K562 (cell line): Measurements from ENCODE around the gene KRTAP4-6. TPM values are rescaled to one million over a fixed set of nuclear protein-coding genes. Genes with fewer than 3 reads are reported as not detected.
A peak's percentile ranks its signal among the peaks of the same experiment; 100 is the strongest.
"Not testable (repeated sequence)": the region's sequence is repeated elsewhere in the genome, so short reads cannot be mapped to it uniquely, and the experiment has no call there.

Source experiments
- ATAC-seq: fragments of 200-7000 bp; cut with Tn5 transposase; 3 replicates; pipeline ENCODE4 v1.9.1; 2020; ENCODE audit warnings: moderate library complexity
- BruUV-seq: library from RNA; stranded (reverse); fragments of 400-500 nt; replicated peaks from 2 replicates; lab custom pipeline; 2021; lab: Mats Ljungman, UMichigan
- CTCF ChIA-PET: fragments of 300-600 bp; formaldehyde crosslinking; extraction: SDS; loops from one replicate; lab custom pipeline; 2021; ENCODE audit warnings: low intra/inter-chr PET ratio; lab: Yijun Ruan, JAX
- POLR2A ChIA-PET: fragments of 300-600, 350-650 bp; sonication (Branson Sonifier 250); formaldehyde crosslinking; extraction: SDS; loops from one replicate; lab custom pipeline; 2021; ENCODE audit warnings: antibody characterized with exemption, inconsistent platforms; lab: Yijun Ruan, JAX
- DNase-seq, 4 experiments: peaks; one replicate each; pipeline versions ENCODE4 v3.0.0 to v3.0.0-alpha.2; 2011 to 2018; ENCODE audit warnings: low spot score in 3 of 4, mixed read lengths in 3 of 4; ENCODE audit errors: extremely low read depth in 1 of 4
- FAIRE-seq: peaks from 2 replicates; lab custom pipeline; 2011; peaks lifted over from hg19 to GRCh38; lab: Jason Lieb, UNC
- H2AFZ ChIP-seq: 2 replicates; pipeline ENCODE4 v1.6.0; 2011; ENCODE audit warnings: low read depth, low read length, control low read depth, inconsistent platforms
- H3K27ac ChIP-seq: fragments of 200-600 bp; 3 replicates; pipeline ENCODE4 v1.8.0; 2011; ENCODE audit warnings: low read depth, mild to moderate bottlenecking, control low read depth, inconsistent platforms, low read length, moderate library complexity, mixed read lengths; ENCODE audit errors: extremely low read depth
- H3K27me3 ChIP-seq, 2 experiments: fragments of 300-600 bp in 1 of 2; 2 replicates in 1 of 2; 3 replicates in 1 of 2; pipeline versions ENCODE4 v1.6.0 to v1.8.0; 2011; ENCODE audit warnings: inconsistent platforms in 2 of 2, low read length in 2 of 2, mild to moderate bottlenecking in 1 of 2, mixed read lengths in 1 of 2, moderate library complexity in 1 of 2; ENCODE audit not compliant: control insufficient read depth in 2 of 2, insufficient read depth in 2 of 2
- H3K36me3 ChIP-seq: fragments of 300-600 bp; 3 replicates; pipeline ENCODE4 v1.8.0; 2011; ENCODE audit warnings: mild to moderate bottlenecking, low read length, inconsistent platforms; ENCODE audit not compliant: control insufficient read depth, insufficient read depth
- H3K4me1 ChIP-seq, 2 experiments: fragments of 200-600 bp in 1 of 2; replicated peaks in 1 of 2; 2 replicates in 1 of 2; 3 replicates in 1 of 2; pipeline versions ENCODE4 v1.5.1 to v1.8.0; 2011; ENCODE audit warnings: inconsistent platforms in 2 of 2, low read length in 2 of 2, mild to moderate bottlenecking in 1 of 2, mixed read lengths in 1 of 2, moderate library complexity in 1 of 2; ENCODE audit not compliant: control insufficient read depth in 2 of 2, insufficient read depth in 2 of 2
- H3K4me2 ChIP-seq: 2 replicates; pipeline ENCODE4 v1.6.1; 2011; ENCODE audit warnings: low read length, control low read depth, inconsistent platforms, mixed read lengths; ENCODE audit not compliant: insufficient read depth
- H3K4me3 ChIP-seq: fragments of 200-600 bp; sonication (generic), shearing (Covaris generic); 2 replicates; pipeline ENCODE4 v1.5.1; 2016; ENCODE audit warnings: control low read depth, inconsistent platforms
- H3K79me2 ChIP-seq: fragments of 200-600 bp; 3 replicates; pipeline ENCODE4 v1.8.0; 2011; ENCODE audit warnings: low read length, inconsistent platforms; ENCODE audit not compliant: control insufficient read depth, insufficient read depth
- H3K9ac ChIP-seq, 2 experiments: 2 replicates each; pipeline versions ENCODE4 v1.6.0 to v1.6.1; 2011; ENCODE audit warnings: low read depth in 2 of 2, low read length in 2 of 2, control low read depth in 1 of 2, inconsistent platforms in 1 of 2, mild to moderate bottlenecking in 1 of 2, mixed read lengths in 1 of 2; ENCODE audit not compliant: insufficient read depth in 1 of 2
- H3K9me1 ChIP-seq: one replicate; pipeline ENCODE4 v1.6.0; 2011; ENCODE audit warnings: inconsistent platforms, mild to moderate bottlenecking, low read length, moderate library complexity; ENCODE audit not compliant: control insufficient read depth, insufficient read depth
- H3K9me3 ChIP-seq: replicated peaks from 2 replicates; pipeline ENCODE4 v1.5.1; 2011; ENCODE audit warnings: low read depth, low read length, inconsistent platforms; ENCODE audit not compliant: control insufficient read depth, insufficient read depth
- H4K20me1 ChIP-seq: replicated peaks from 2 replicates; pipeline ENCODE4 v1.6.1; 2011; ENCODE audit warnings: low read length, inconsistent platforms, mixed read lengths; ENCODE audit not compliant: control insufficient read depth, insufficient read depth
- CTBP1 ChIP-seq: fragments of 450-650 bp; IDR thresholded peaks from 2 replicates; pipeline ENCODE4 v1.6.1; 2016; ENCODE audit warnings: borderline replicate concordance
- L3MBTL2 ChIP-seq: fragments of 450-650 bp; IDR thresholded peaks from 2 replicates; pipeline ENCODE4 v1.6.1; 2016; ENCODE audit warnings: mild to moderate bottlenecking, moderate library complexity
- POLR2AphosphoS2 ChIP-seq: IDR thresholded peaks from 2 replicates; pipeline ENCODE4 v1.6.1; 2012; ENCODE audit warnings: low read length, improper control_type of control experiment
- ZNF316 ChIP-seq: fragments of 450-650 bp; IDR thresholded peaks from 2 replicates; pipeline ENCODE4 v1.6.1; 2016
- WGBS: fragments of 100-300 bp; shearing (Covaris generic); methylation state at CpG from one replicate; pipeline ENCODE4 v1.1.6; 2016; ENCODE audit warnings: low coverage, mixed read lengths; ENCODE audit not compliant: insufficient coverage; ENCODE audit errors: missing lambda C conversion rate; 5-methylcytosine and 5-hydroxymethylcytosine counted together
- in situ Hi-C: fragments of 300-500 bp; cut with MboI; formaldehyde crosslinking; loops from 4 replicates; pipeline ENCODE4 v1.15.0; 2018; ENCODE audit warnings: inconsistent platforms, mixed read lengths
- intact Hi-C: fragments of 100-400 bp; cut with micrococcal nuclease; formaldehyde crosslinking; loops from 2 replicates; pipeline ENCODE4 v1.14.2; 2022
- polyA plus RNA-seq, 8 experiments: library from polyadenylated mRNA; depleted of rRNA in 4 of 8; stranded (reverse) in 5 of 8; unstranded in 3 of 8; fragments of >200 nt; fragmentation: Nextera tagmentation in 2 of 8; fragmentation: Illumina TruSeq in 1 of 8; extraction: Ambion mirVana in 2 of 8; extraction: Trizol in 1 of 8; gene quantifications; 2 replicates each; pipeline versions ENCODE4 v1.2.1 to v1.2.3, GENCODE V29; 2011 to 2014; ENCODE audit warnings: inconsistent platforms in 1 of 8, missing spikeins in 1 of 8
- total RNA-seq, 7 experiments: library from RNA; depleted of rRNA in 6 of 7; stranded (reverse); fragments of >200 nt in 6 of 7; fragmentation: Illumina TruSeq in 2 of 7; extraction: Trizol in 2 of 7; gene quantifications; 2 replicates each; pipeline versions ENCODE4 v1.2.1 to v1.2.3, GENCODE V29; 2011 to 2021; ENCODE audit warnings: low replicate concordance in 1 of 7

KRTAP4-6 gene
- total and polyA plus RNA-seq, 9 of the 15 experiments (the other 6 are each of a cell fraction or from before 2014, with no cell fraction given) = not detected

DNA sequence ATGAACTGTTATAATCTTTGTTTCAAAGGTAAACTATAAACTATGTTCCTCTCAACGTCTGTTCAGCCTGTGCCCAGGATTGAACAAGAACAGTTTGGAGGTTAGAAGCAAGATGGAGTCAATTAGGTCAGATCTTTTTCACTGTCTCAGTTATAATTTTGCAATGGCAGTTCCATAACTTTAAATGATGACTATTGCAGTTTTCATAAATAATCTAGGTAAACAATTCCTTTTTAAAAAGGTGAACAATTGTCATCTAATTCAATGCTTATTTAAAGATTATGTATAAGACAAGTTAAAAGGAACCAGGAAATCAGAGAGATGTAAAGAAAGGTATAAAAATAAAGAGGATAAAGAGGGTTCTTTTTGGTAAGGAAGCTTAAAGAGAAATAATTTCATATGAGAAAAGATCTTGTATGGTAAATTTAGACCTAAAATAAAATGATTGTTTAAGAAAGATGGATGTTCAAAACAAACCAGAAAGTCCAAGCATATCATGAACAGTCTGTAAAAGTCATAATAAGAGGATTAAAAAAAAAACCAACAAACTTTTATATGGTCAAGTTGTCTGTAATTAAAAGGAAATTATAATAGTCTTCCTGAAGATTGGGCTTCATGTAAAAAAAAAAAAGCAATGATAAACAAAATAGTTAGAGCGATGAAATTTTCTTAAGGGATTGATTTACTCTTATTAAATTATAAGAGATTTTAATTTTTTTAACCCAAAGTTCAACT is 29.0 kb downstream of the KRTAP4-6 start:
- H3K79me2 ChIP-seq = no peaks in the 10 kb centered on the region
- ChIA-PET CTCF (no interaction called here), POLR2A (interaction anchor here (0.6 to 1.1 kb wide), 3 partner anchors 29 to 170 kb away, joined by 3 to 4 read pairs (median 3); partner anchors contain the start of gene KRTAP4-6)
- in situ Hi-C loops (no loop called here), intact Hi-C loops (no loop called here)
- H4K20me1 ChIP-seq = no peaks in the 10 kb centered on the region
- no peaks in the 10 kb centered on the region for H3K36me3 ChIP-seq
- ATAC-seq = no peak
- no peak overlapping the region for H3K4me2 ChIP-seq
- 0% methylated on average over 2 of the region's 2 CpGs for WGBS
- TF ChIP-seq POLR2AphosphoS2 = no peak
- TF ChIP-seq CTBP1 = no peak
- peak; percentile 59 for TF ChIP-seq ZNF316
- no peak for TF ChIP-seq L3MBTL2
- no peak overlapping the region for H3K27ac ChIP-seq
- no peak overlapping the region for H2AFZ ChIP-seq
- no peak overlapping the region for H3K4me3 ChIP-seq
- no peaks in the 10 kb centered on the region for H3K9me3 ChIP-seq
- no peak overlapping the region for H3K9ac ChIP-seq
- DNase-seq = no peak
- no peaks in the 10 kb centered on the region for H3K9me1 ChIP-seq
- H3K27me3 ChIP-seq = no peaks in the 10 kb centered on the region
- BruUV-seq = no TSS peak
- FAIRE-seq = no peak
- H3K4me1 ChIP-seq = no peaks in the 10 kb centered on the region

DNA sequence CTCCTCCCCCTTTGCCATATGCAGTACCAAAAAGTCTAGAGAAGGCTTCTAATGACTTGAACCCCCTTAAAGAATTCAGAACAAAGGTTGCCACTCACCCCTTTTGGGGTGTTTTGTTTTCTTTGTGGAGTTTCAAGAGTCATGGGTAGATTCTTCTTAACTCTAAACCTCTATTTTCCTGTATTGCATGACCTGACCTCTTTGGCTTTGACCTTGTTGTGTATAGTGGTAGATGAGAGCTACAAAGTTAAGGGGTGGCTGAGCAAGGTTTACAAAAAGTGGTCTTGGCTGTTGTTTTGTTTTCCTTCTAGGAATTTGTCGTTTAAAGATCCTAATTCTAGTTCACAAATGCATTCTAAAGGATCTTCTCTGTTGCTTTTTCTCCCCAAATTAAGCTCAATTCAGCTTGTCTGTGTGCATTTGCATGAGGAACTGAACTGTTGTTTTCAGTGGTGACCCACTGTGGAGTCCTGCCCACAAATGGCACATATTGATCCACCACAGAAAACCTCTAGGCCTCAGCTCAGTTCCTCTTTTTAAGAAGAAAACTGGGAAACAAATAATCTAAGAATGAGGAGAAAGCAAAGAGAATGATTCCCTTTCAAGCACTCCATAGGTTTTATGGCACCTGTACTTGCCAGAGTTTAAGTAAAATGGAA is 31.5 kb downstream of the KRTAP4-6 start:
- FAIRE-seq, CTCF ChIA-PET, H3K4me1 ChIP-seq, H3K4me3 ChIP-seq, H3K9me3 ChIP-seq, POLR2A ChIA-PET, H2AFZ ChIP-seq, H3K27me3 ChIP-seq, H4K20me1 ChIP-seq, H3K27ac ChIP-seq, H3K79me2 ChIP-seq, in situ Hi-C loops, intact Hi-C loops, H3K9ac ChIP-seq, H3K4me2 ChIP-seq, ATAC-seq, H3K36me3 ChIP-seq, BruUV-seq, H3K9me1 ChIP-seq, DNase-seq: not testable (repeated sequence)
- 0% methylated on average over 1 of the region's 1 CpG for WGBS
